HG02759 (cell line): ENCODE data around the gene CTNNA3.

Experiments
- ATAC-seq: cut with Tn5 transposase; IDR thresholded peaks from one replicate; pipeline ENCODE4 v1.9.1; 2021; ENCODE audit warnings: mild to moderate bottlenecking, moderate library complexity; ENCODE audit not compliant: unreplicated experiment

CTNNA3 gene

GRCh38 chr10:66265398-66265797 lies 1430.6 kb downstream of the CTNNA3 start:
- no peak for ATAC-seq

- ATAC-seq: no peak
Measured at GRCh38 chr10:66259836-66260235, 1436.2 kb downstream of the CTNNA3 start.

GRCh38 chr10:66258693-66259092 lies 1437.3 kb downstream of the CTNNA3 start:
- ATAC-seq: no peak

GRCh38 chr10:66257801-66258200 lies 1438.2 kb downstream of the CTNNA3 start:
- no peak for ATAC-seq

DNA sequence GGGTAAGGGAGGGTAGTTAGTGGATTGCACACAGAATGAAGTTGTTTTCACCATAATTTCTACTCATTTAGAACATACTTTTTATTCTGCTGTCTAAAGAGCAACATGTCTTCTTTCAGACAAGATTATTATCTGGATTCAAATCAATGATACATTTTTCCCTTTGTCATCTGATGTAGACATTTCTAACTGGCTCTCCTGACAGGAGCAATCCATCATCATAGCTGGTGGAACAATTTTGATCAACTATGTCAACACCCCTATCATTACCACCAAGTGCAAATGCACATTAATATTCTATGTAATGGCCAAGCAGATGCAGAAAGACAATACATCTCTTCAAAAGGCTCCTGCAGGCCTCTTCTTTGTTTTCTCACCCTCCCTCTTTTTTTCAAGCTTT lies 1443.0 kb downstream of the CTNNA3 start:
- ATAC-seq: no peak

DNA sequence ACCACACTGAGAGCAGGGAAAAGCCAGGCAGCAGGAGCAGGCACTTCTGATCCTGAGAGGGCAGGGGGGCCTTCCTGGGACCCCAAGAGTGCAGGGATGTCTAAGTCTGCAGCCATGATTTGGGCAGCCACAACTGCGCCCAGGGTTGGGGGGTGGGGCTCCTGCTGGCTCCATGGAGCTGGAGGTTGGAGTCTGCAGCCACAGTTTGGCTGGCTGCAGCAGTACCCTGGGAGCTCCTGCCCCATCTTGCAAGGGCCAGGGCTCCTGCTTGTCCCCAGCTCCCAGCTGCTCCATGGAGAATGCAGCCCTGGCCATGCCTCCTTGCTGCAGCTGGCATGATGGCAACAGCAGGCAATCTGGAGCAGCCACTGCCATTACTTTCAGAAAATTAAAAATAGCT lies 1449.8 kb downstream of the CTNNA3 start:
- ATAC-seq: no peak

GRCh38 chr10:66244953-66245352 lies 1451.0 kb downstream of the CTNNA3 start:
- no peak for ATAC-seq

GRCh38 chr10:66242885-66243284 lies 1453.1 kb downstream of the CTNNA3 start:
- ATAC-seq: no peak

- ATAC-seq: no peak
Measured at GRCh38 chr10:66239062-66239461, 1456.9 kb downstream of the CTNNA3 start.

- no peak for ATAC-seq
Measured at GRCh38 chr10:66238343-66238742, 1457.7 kb downstream of the CTNNA3 start.

GRCh38 chr10:66234872-66235271 lies 1461.1 kb downstream of the CTNNA3 start:
- ATAC-seq: no peak

GRCh38 chr10:66228887-66229286 lies 1467.1 kb downstream of the CTNNA3 start:
- no peak for ATAC-seq

DNA sequence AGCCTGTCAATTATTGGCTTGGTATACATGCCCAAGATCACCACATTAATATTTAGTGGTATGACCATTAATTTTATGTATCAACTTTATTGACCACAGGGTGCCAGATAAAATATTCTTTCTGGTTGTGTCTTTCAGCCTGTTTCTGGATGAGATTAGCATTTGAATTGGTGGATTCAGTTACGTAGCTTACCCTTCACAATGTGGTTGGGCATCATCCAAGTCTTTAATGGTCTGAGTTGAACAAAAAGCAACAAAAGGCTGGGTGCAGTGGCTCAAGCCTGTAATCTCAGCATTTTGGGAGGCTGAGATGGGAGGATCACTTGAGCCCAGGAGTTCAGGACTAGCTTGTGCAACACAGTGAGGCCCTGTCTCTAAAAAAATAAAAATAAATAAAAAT lies 1472.3 kb downstream of the CTNNA3 start:
- ATAC-seq: no peak

- no peak for ATAC-seq
Measured at GRCh38 chr10:66222462-66223046, 1473.4 kb downstream of the CTNNA3 start.

GRCh38 chr10:66218981-66219587 lies 1476.9 kb downstream of the CTNNA3 start:
- ATAC-seq: no peak

DNA sequence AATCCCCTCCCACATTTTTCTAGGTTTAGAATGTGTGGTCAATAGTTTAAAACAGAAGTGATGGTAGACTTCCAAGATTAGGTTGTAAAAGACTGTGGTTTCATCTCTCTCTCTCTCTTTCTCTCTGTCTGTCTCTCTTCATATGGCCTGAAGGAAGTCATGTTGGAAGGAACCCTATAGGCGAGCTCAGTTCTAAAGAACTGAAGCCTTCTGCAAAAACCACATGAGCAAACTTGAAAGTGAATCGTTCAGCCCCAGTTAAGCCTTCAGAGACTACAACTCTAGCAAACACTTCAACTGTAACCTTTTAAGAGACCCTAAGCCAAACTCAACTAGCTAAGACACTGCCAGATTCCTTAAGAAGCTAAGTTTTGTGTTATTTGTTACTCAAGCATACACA lies 1477.7 kb downstream of the CTNNA3 start:
- no peak for ATAC-seq

DNA sequence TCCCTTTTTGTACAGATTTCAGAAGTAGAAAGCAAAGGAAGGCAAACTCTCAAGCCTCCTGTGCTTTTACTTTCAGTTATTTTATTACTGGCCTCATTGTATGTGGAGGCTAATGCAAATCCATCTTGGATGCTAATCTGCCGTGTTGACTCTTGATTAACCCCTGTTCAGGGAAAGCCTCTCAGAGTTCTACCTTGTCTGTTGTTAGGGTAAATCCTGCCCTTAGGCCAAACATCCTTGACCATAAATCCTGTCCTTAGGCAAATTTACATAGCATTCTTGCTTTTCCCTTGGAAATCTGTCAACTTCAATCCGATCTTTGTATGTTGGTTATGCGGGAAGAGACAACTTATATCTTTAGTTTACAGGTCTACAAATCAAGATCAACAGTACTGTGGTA lies 1480.1 kb downstream of the CTNNA3 start:
- ATAC-seq: no peak

- no peak for ATAC-seq
Measured at GRCh38 chr10:66214721-66215404, 1481.1 kb downstream of the CTNNA3 start.

DNA sequence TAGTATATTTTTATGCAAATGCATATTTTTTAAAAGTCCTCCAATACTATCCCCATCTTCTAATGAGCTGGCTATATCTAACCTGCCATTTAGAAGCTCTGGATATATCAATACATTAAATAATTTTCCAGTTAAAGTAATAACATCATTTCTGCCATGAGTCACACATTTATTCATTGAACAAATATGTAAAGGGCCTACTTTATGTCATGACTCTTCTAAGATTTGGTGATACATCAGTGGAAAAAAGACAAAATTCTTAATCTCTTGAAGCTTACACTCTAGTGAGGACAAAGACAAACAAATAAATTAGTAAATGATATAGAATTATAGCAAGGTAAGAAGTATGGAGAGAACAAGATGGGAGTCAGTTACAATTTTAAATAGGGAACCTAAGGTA lies 1487.0 kb downstream of the CTNNA3 start:
- ATAC-seq: no peak

DNA sequence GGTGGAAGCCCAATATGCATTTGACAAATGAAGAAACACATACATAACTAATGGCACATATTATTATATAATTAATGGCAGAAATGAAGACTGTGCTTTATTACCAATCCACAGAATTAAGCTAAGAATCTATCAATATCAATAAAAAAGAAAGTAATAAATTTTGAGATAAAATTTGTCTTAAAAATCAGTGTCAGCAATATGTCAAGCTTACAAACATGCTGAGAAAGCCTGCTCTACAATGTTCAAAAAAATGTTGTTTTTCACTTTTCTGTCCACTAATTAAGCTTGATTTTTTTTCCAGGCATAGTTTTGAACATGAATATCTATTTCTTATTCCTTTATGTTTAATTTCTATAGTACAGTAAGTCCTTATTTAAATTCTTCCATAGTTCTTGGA lies 1491.2 kb downstream of the CTNNA3 start:
- no peak for ATAC-seq

DNA sequence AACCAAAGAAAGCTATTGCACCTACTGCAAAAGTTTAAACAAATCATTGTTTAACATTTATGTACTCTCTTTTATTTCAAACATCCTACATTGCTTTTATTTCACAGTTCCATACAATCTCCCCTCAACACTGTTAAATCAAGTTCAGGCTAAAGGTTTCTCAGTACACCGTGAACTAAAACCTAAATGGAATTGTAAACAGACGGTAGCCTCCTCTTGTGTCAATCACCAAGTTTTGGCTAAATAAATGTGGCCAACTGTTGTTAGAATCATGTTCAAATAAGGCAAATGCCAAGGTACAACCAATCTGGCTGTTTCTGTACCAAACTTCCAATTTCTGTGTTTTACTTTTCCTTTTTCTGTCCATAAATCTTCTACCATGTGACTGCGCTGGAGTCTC lies 1493.9 kb downstream of the CTNNA3 start:
- no peak for ATAC-seq

- ATAC-seq: no peak
Measured at GRCh38 chr10:66192162-66192831, 1503.7 kb downstream of the CTNNA3 start.
